CD4-positive, alpha-beta T cell (primary cell): ENCODE measurements around the gene GCNA. TPM values are rescaled to one million over a fixed set of nuclear protein-coding genes. Genes with fewer than 3 reads are reported as not detected.

Source experiments
- ATAC-seq: fragments of 200-7000 bp; cut with Tn5 transposase; one replicate; pipeline ENCODE4 v1.10.0; 2022; ENCODE audit warnings: mild to moderate bottlenecking; ENCODE audit not compliant: poor library complexity
- CTCF ChIA-PET: fragments of 350-600 bp; sonication (Branson Sonifier 250); formaldehyde crosslinking; loops from one replicate; lab custom pipeline; 2021; ENCODE audit warnings: antibody characterized with exemption, inconsistent platforms; lab: Charles Lee
- POLR2A ChIA-PET: fragments of 350-600 bp; sonication (Branson Sonifier 250); formaldehyde crosslinking; loops from one replicate; lab custom pipeline; 2021; ENCODE audit warnings: antibody characterized with exemption, inconsistent platforms; lab: Charles Lee
- DNase-seq, 14 experiments: peaks; one replicate each; pipeline ENCODE4 v3.0.0-alpha.2; 2013 to 2020; ENCODE audit warnings: mixed read lengths in 2 of 14
- H3K27ac ChIP-seq, 2 donors: one replicate each; pipeline versions ENCODE4 v1.5.1 to v1.7.0; 2013; ENCODE audit warnings: low read length in 2 of 2, low read depth in 1 of 2, mild to moderate bottlenecking in 1 of 2
- H3K27me3 ChIP-seq, 2 experiments: 1 replicate in 1 of 2; 2 replicates in 1 of 2; pipeline versions ENCODE4 v1.6.1 to v1.7.0; 2013; ENCODE audit warnings: low read length in 2 of 2, control low read depth in 1 of 2, mild to moderate bottlenecking in 1 of 2, moderate library complexity in 1 of 2; ENCODE audit not compliant: insufficient read depth in 2 of 2, control insufficient read depth in 1 of 2
- H3K36me3 ChIP-seq: one replicate; pipeline ENCODE4 v1.6.1; 2013; ENCODE audit warnings: low read length, control low read depth; ENCODE audit not compliant: insufficient read depth
- H3K4me1 ChIP-seq: one replicate; pipeline ENCODE4 v1.6.1; 2013; ENCODE audit warnings: low read length, control low read depth; ENCODE audit not compliant: insufficient read depth
- H3K4me3 ChIP-seq: one replicate; pipeline ENCODE4 v1.5.1; 2013; ENCODE audit warnings: mild to moderate bottlenecking, low read length, moderate library complexity
- H3K9me3 ChIP-seq, 2 experiments: 1 replicate in 1 of 2; 2 replicates in 1 of 2; pipeline versions ENCODE4 v1.6.1 to v1.7.0; 2013; ENCODE audit warnings: low read length in 2 of 2, mild to moderate bottlenecking in 2 of 2, control low read depth in 1 of 2, moderate library complexity in 1 of 2; ENCODE audit not compliant: control insufficient read depth in 1 of 2, insufficient read depth in 1 of 2
- H3K27ac Mint-ChIP-seq: one replicate; pipeline ENCODE4 v1.8.0; 2020; ENCODE audit warnings: mixed read lengths
- H3K27me3 Mint-ChIP-seq: one replicate; pipeline ENCODE4 v1.8.0; 2021; ENCODE audit warnings: mixed read lengths
- H3K36me3 Mint-ChIP-seq: one replicate; pipeline ENCODE4 v1.8.0; 2021; ENCODE audit warnings: low read depth, mixed read lengths
- H3K4me1 Mint-ChIP-seq: one replicate; pipeline ENCODE4 v1.8.0; 2021; ENCODE audit warnings: low read depth, mixed read lengths
- H3K4me3 Mint-ChIP-seq: one replicate; pipeline ENCODE4 v1.8.0; 2020; ENCODE audit warnings: mild to moderate bottlenecking, mixed read lengths
- H3K9me3 Mint-ChIP-seq: one replicate; pipeline ENCODE4 v1.8.0; 2020; ENCODE audit warnings: mixed read lengths
- intact Hi-C, 2 experiments: fragments of 100-400 bp; cut with DNase I in 1 of 2; cut with micrococcal nuclease in 1 of 2; formaldehyde crosslinking; loops; one replicate each; pipeline versions ENCODE4 v1.15.1 to v1.9.0; 2023 to 2025; cut with DNase I, micrococcal nuclease
- total RNA-seq, 174 experiments: library from RNA in 2 of 174; stranded (reverse) in 2 of 174; gene quantifications; one replicate each; pipeline ENCODE4 v1.2.3 and lab custom pipeline; 2021 to 2026
- TF ChIP-seq, protein P1 (sequence below): fragments of 200-600 bp; IDR thresholded peaks from one replicate; pipeline ENCODE4 v1.8.0; 2022; ENCODE audit warnings: antibody characterized with exemption, mild to moderate bottlenecking

GCNA gene
- total RNA-seq, 2 experiments from 2014 or later = 1.7 to 2.3 TPM

DNA sequence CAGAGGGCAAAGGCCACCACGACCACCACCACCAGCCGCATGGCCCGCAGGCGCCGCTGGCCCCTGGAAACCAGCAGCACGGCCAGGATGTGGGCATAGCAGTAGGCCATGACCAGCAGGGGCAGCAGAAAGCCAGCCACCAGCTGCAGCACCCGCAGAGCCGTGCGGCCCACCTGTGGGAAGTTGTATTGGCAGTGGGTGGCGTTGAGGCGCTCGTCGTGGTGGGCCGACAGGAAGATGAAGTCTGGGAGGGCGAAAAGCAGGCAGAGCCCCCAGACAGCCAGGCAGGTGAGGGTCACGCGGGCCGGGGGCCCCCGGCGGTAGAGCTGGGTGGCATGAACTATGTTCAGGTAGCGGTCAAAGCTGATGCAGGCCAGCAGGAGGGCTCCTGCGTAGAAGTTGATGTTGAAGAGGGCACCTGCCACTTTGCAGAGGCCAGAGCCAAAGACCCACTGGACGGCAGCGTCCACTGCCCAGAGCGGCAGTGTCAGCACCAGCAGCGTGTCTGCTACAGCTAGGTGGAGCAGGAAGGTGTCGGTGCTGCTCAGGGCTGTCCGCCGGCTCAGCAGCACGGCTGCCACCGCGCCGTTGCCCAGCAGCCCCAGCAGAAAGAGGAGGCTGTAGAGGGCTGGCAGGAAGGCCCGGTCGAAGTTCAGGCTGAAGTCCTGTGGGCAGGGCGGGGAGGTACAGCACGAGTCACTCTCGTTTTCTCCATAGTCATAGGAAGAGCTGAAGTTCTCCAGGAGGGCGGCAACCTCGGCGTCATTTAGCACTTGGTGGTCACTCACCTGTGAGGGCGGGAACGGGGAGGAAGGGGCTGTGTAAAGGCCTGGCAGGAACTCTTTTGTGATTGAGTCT lies 38.7 kb downstream of the GCNA start:
- Mint-ChIP-seq H3K9me3 (no peaks in the 10 kb centered on the region), H3K27ac (peak overlapping the region; percentile 93), H3K4me3 (peak overlapping the region; percentile 89), H3K36me3 (peaks cover 43% of the 10 kb centered on the region), H3K4me1 (peaks cover 56% of the 10 kb centered on the region), H3K27me3 (no peaks in the 10 kb centered on the region)
- ATAC-seq = no peak
- ChIA-PET CTCF (interaction anchor here (0.8 kb wide), 2 partner anchors 9 to 18 kb away, joined by 3 read pairs; no protein-coding TSS in a partner anchor), POLR2A (interaction anchor here (0.6 to 2.4 kb wide), 3 partner anchors 8 to 17 kb away, joined by 3 to 14 read pairs (median 4); no protein-coding TSS in a partner anchor)
- no peaks in the 10 kb centered on the region for H3K9me3 ChIP-seq
- peak in 5 of 14 experiments; percentile 29 to 66 (median 43) for DNase-seq
- no peaks in the 10 kb centered on the region for H3K27me3 ChIP-seq
- H3K27ac ChIP-seq = peak overlapping the region; percentile 27 to 34
- H3K4me3 ChIP-seq = peak overlapping the region; percentile 65
- peaks cover 68% of the 10 kb centered on the region for H3K4me1 ChIP-seq
- H3K36me3 ChIP-seq = peaks cover 25% of the 10 kb centered on the region
- intact Hi-C loops = no loop called here
- TF ChIP-seq, protein P1, sequence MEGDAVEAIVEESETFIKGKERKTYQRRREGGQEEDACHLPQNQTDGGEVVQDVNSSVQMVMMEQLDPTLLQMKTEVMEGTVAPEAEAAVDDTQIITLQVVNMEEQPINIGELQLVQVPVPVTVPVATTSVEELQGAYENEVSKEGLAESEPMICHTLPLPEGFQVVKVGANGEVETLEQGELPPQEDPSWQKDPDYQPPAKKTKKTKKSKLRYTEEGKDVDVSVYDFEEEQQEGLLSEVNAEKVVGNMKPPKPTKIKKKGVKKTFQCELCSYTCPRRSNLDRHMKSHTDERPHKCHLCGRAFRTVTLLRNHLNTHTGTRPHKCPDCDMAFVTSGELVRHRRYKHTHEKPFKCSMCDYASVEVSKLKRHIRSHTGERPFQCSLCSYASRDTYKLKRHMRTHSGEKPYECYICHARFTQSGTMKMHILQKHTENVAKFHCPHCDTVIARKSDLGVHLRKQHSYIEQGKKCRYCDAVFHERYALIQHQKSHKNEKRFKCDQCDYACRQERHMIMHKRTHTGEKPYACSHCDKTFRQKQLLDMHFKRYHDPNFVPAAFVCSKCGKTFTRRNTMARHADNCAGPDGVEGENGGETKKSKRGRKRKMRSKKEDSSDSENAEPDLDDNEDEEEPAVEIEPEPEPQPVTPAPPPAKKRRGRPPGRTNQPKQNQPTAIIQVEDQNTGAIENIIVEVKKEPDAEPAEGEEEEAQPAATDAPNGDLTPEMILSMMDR = no peak

DNA sequence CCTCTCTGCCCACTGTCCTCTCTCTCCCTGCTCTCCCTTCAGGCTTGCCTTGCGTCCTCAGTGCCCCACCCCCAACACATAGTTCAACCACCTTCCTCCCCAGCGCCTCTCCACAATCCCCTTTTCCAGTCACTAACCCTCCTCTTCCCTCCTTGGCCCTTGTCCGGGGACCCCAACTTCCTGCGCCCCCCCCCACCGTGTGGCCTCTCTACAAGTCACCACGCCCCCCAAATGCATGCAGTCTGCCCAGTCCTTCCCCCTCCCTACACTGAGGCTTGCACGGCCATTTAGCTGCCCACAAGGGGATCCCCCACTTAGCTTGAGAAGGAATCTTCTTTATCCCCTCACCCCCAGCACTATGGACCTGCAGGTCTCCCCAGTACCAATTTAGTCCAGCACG lies 39.5 kb downstream of the GCNA start:
- TF ChIP-seq, protein P1 = no peak
- DNase-seq = peak in 2 of 14 experiments; percentile 2 to 26
- H3K27ac ChIP-seq = peak overlapping the region in 1 of 2 donors; percentile 27
- H3K4me3 ChIP-seq = peak overlapping the region; percentile 65
- no peaks in the 10 kb centered on the region for H3K27me3 ChIP-seq
- intact Hi-C loops = no loop called here
- peak overlapping the region; percentile 93 for H3K27ac Mint-ChIP-seq
- peaks cover 65% of the 10 kb centered on the region for H3K4me1 Mint-ChIP-seq
- no peaks in the 10 kb centered on the region for H3K9me3 Mint-ChIP-seq
- POLR2A ChIA-PET = interaction anchor here (1.4 to 2.4 kb wide), 3 partner anchors 9 to 18 kb away, joined by 4 to 14 read pairs (median 4); no protein-coding TSS in a partner anchor
- peaks cover 19% of the 10 kb centered on the region for H3K36me3 ChIP-seq
- no peaks in the 10 kb centered on the region for H3K9me3 ChIP-seq
- no peaks in the 10 kb centered on the region for H3K27me3 Mint-ChIP-seq
- CTCF ChIA-PET = interaction anchor here (0.8 kb wide), 1 partner anchor 19 kb away, joined by 3 read pairs; no protein-coding TSS in a partner anchor
- H3K36me3 Mint-ChIP-seq = peaks cover 38% of the 10 kb centered on the region
- H3K4me1 ChIP-seq = peaks cover 76% of the 10 kb centered on the region
- H3K4me3 Mint-ChIP-seq = peak overlapping the region; percentile 89
- ATAC-seq = no peak

DNA sequence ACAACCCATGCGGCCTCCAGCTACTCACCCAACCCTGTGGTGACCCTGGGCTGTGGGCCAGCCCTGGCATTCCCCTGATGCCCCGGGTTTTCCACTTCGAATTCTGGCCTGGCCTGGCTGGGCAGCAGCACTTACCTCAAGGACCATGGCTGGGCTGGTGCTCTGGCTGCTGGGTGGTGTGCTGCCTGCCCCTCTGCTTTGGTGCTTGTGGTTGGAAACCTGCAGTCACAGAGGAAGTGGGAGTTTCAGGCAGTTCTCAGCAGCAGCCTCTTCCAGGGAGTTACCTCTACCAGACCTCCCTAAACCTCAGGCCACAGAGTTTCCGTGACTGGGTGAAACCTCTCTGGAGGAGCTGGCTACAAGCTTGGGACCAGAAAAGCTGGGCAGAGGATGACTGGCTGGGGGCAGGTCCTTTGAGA lies 40.1 kb downstream of the GCNA start, which contains the start of gene CXCR3:
Gene CXCR3, minus strand, starts transcription at position 209 of the 419 bp plus-strand sequence. Its CDS starts 62 bp downstream, at position 147.
- peak in 11 of 14 experiments; percentile 21 to 78 (median 43) for DNase-seq
- peak within 1 kb of the TSS; percentile 93 for H3K27ac Mint-ChIP-seq
- peak within 1 kb of the TSS; percentile 89 for H3K4me3 Mint-ChIP-seq
- ATAC-seq = peak; percentile 42
- Histone ChIP-seq H3K4me3 (peak within 1 kb of the TSS; percentile 65), H3K36me3 (peaks cover 17% of the 10 kb centered on the region), H3K9me3 (no peaks in the 10 kb centered on the region), H3K4me1 (peaks cover 82% of the 10 kb centered on the region), H3K27ac (peak within 1 kb of the TSS; percentile 53 to 62), H3K27me3 (no peaks in the 10 kb centered on the region)
- ChIA-PET CTCF (no interaction called here), POLR2A (interaction anchor here (1.5 to 2.4 kb wide), 3 partner anchors 10 to 563 kb away, joined by 3 to 14 read pairs (median 4); partner anchors contain the start of gene PIN4)
- H3K9me3 Mint-ChIP-seq = no peaks in the 10 kb centered on the region
- no peaks in the 10 kb centered on the region for H3K27me3 Mint-ChIP-seq
- TF ChIP-seq, protein P1 = no peak
- peaks cover 33% of the 10 kb centered on the region for H3K36me3 Mint-ChIP-seq
- H3K4me1 Mint-ChIP-seq = peaks cover 68% of the 10 kb centered on the region
- intact Hi-C loops = no loop called here
